ENCODE measurements around the gene ZNF235.

GRCh38 chr19:44278181-44278690 is 26.6 kb downstream of the ZNF235 start:
- TF ChIP-seq, protein P1, sequence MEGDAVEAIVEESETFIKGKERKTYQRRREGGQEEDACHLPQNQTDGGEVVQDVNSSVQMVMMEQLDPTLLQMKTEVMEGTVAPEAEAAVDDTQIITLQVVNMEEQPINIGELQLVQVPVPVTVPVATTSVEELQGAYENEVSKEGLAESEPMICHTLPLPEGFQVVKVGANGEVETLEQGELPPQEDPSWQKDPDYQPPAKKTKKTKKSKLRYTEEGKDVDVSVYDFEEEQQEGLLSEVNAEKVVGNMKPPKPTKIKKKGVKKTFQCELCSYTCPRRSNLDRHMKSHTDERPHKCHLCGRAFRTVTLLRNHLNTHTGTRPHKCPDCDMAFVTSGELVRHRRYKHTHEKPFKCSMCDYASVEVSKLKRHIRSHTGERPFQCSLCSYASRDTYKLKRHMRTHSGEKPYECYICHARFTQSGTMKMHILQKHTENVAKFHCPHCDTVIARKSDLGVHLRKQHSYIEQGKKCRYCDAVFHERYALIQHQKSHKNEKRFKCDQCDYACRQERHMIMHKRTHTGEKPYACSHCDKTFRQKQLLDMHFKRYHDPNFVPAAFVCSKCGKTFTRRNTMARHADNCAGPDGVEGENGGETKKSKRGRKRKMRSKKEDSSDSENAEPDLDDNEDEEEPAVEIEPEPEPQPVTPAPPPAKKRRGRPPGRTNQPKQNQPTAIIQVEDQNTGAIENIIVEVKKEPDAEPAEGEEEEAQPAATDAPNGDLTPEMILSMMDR (conservative IDR thresholded peaks at IDR 0.05 in 1 of 2, IDR thresholded peaks at IDR 0.05 in 1 of 2; ENCODE audit: extremely low read depth in 1 of 2, insufficient read depth in 1 of 2, low read depth in 1 of 2, low read length in 2 of 2): no peak
- no peak for TF ChIP-seq EZH2 (IDR thresholded peaks at IDR 0.05; ENCODE audit: borderline replicate concordance, low read length)
